Measurements from ENCODE around the gene ADCY1.

The ADCY1 gene

GRCh38 chr7:45658716-45659495 lies 84.7 kb downstream of the ADCY1 start:
- H3K9me3 ChIP-seq (ENCODE audit: control extremely low read depth in 1 of 5, control insufficient read depth in 4 of 5, insufficient read depth in 2 of 5, low read depth in 1 of 5, low read length in 4 of 5): no peaks in the 10 kb centered on the region
- no peaks in the 10 kb centered on the region for H3K27me3 ChIP-seq (replicated peaks in 2 of 5; ENCODE audit: control insufficient read depth in 4 of 5, insufficient read depth in 5 of 5, low read length in 4 of 5)
- DNase-seq: no peak
- CTCF ChIA-PET: no interaction called here
- POLR2A ChIA-PET: no interaction called here
- H3K4me3 ChIP-seq (ENCODE audit: control insufficient read depth in 1 of 7, extremely low read depth in 1 of 7, insufficient read depth in 4 of 7, low read depth in 2 of 7, low read length in 6 of 7): no peak overlapping the region
- no peaks in the 10 kb centered on the region for H3K4me1 ChIP-seq (ENCODE audit: control extremely low read depth in 1 of 4, control insufficient read depth in 4 of 4, insufficient read depth in 4 of 4, low read length in 3 of 4)
- no peak overlapping the region for H3K27ac ChIP-seq (ENCODE audit: insufficient read depth in 1 of 2, low read depth in 1 of 2, low read length in 2 of 2, poor library complexity in 1 of 2, severe bottlenecking in 2 of 2)
- 97% methylated on average over 8 of the region's 16 CpGs for WGBS (ENCODE audit: insufficient coverage)
- H3K36me3 ChIP-seq (ENCODE audit: control insufficient read depth in 4 of 4, insufficient read depth in 4 of 4, low read length in 3 of 4): no peaks in the 10 kb centered on the region

- Histone ChIP-seq H3K36me3 (ENCODE audit: control insufficient read depth in 4 of 4, insufficient read depth in 4 of 4, low read length in 3 of 4) (no peaks in the 10 kb centered on the region), H3K4me1 (ENCODE audit: control extremely low read depth in 1 of 4, control insufficient read depth in 4 of 4, insufficient read depth in 4 of 4, low read length in 3 of 4) (no peaks in the 10 kb centered on the region), H3K4me3 (ENCODE audit: control insufficient read depth in 1 of 7, extremely low read depth in 1 of 7, insufficient read depth in 4 of 7, low read depth in 2 of 7, low read length in 6 of 7) (no peak overlapping the region), H3K27ac (ENCODE audit: insufficient read depth in 1 of 2, low read depth in 1 of 2, low read length in 2 of 2, poor library complexity in 1 of 2, severe bottlenecking in 2 of 2) (no peak overlapping the region), H3K9me3 (ENCODE audit: control extremely low read depth in 1 of 5, control insufficient read depth in 4 of 5, insufficient read depth in 2 of 5, low read depth in 1 of 5, low read length in 4 of 5) (no peaks in the 10 kb centered on the region), H3K27me3 (replicated peaks in 2 of 5; ENCODE audit: control insufficient read depth in 4 of 5, insufficient read depth in 5 of 5, low read length in 4 of 5) (no peaks in the 10 kb centered on the region)
- POLR2A ChIA-PET: no interaction called here
- CTCF ChIA-PET: no interaction called here
- no peak for DNase-seq
- 93% methylated on average over 10 of the region's 10 CpGs for WGBS (ENCODE audit: insufficient coverage)
These were observed 85.5 kb downstream of the ADCY1 start for GRCh38 chr7:45659496-45660139.

GRCh38 chr7:45660201-45660900 lies 86.2 kb downstream of the ADCY1 start:
- H3K9me3 ChIP-seq (ENCODE audit: control extremely low read depth in 1 of 5, control insufficient read depth in 4 of 5, insufficient read depth in 2 of 5, low read depth in 1 of 5, low read length in 4 of 5): no peaks in the 10 kb centered on the region
- H3K27me3 ChIP-seq (replicated peaks in 2 of 5; ENCODE audit: control insufficient read depth in 4 of 5, insufficient read depth in 5 of 5, low read length in 4 of 5): no peaks in the 10 kb centered on the region
- no peaks in the 10 kb centered on the region for H3K4me1 ChIP-seq (ENCODE audit: control extremely low read depth in 1 of 4, control insufficient read depth in 4 of 4, insufficient read depth in 4 of 4, low read length in 3 of 4)
- H3K4me3 ChIP-seq (ENCODE audit: control insufficient read depth in 1 of 7, extremely low read depth in 1 of 7, insufficient read depth in 4 of 7, low read depth in 2 of 7, low read length in 6 of 7): no peak overlapping the region
- POLR2A ChIA-PET: no interaction called here
- no peaks in the 10 kb centered on the region for H3K36me3 ChIP-seq (ENCODE audit: control insufficient read depth in 4 of 4, insufficient read depth in 4 of 4, low read length in 3 of 4)
- CTCF ChIA-PET: no interaction called here
- H3K27ac ChIP-seq (ENCODE audit: insufficient read depth in 1 of 2, low read depth in 1 of 2, low read length in 2 of 2, poor library complexity in 1 of 2, severe bottlenecking in 2 of 2): no peak overlapping the region
- no peak for DNase-seq
- 93% methylated on average over 2 of the region's 6 CpGs for WGBS (ENCODE audit: insufficient coverage)

GRCh38 chr7:45660901-45661211 lies 86.7 kb downstream of the ADCY1 start:
- Histone ChIP-seq H3K36me3 (ENCODE audit: control insufficient read depth in 4 of 4, insufficient read depth in 4 of 4, low read length in 3 of 4) (no peaks in the 10 kb centered on the region), H3K27me3 (replicated peaks in 2 of 5; ENCODE audit: control insufficient read depth in 4 of 5, insufficient read depth in 5 of 5, low read length in 4 of 5) (no peaks in the 10 kb centered on the region), H3K27ac (ENCODE audit: insufficient read depth in 1 of 2, low read depth in 1 of 2, low read length in 2 of 2, poor library complexity in 1 of 2, severe bottlenecking in 2 of 2) (no peak overlapping the region), H3K4me3 (ENCODE audit: control insufficient read depth in 1 of 7, extremely low read depth in 1 of 7, insufficient read depth in 4 of 7, low read depth in 2 of 7, low read length in 6 of 7) (no peak overlapping the region), H3K9me3 (ENCODE audit: control extremely low read depth in 1 of 5, control insufficient read depth in 4 of 5, insufficient read depth in 2 of 5, low read depth in 1 of 5, low read length in 4 of 5) (no peaks in the 10 kb centered on the region), H3K4me1 (ENCODE audit: control extremely low read depth in 1 of 4, control insufficient read depth in 4 of 4, insufficient read depth in 4 of 4, low read length in 3 of 4) (no peaks in the 10 kb centered on the region)
- POLR2A ChIA-PET: no interaction called here
- CTCF ChIA-PET: no interaction called here
- 88% methylated on average over 1 of the region's 1 CpG for WGBS (ENCODE audit: insufficient coverage)
- DNase-seq: no peak

- WGBS (ENCODE audit: insufficient coverage): 93% methylated on average over 12 of the region's 16 CpGs
- ChIA-PET POLR2A (no interaction called here), CTCF (interaction anchor here (0.8 to 1.1 kb wide), 2 partner anchors 10 to 100 kb away, joined by 3 to 5 read pairs; no protein-coding TSS in a partner anchor)
- Histone ChIP-seq H3K27ac (ENCODE audit: insufficient read depth in 1 of 2, low read depth in 1 of 2, low read length in 2 of 2, poor library complexity in 1 of 2, severe bottlenecking in 2 of 2) (no peak overlapping the region), H3K4me3 (ENCODE audit: control insufficient read depth in 1 of 7, extremely low read depth in 1 of 7, insufficient read depth in 4 of 7, low read depth in 2 of 7, low read length in 6 of 7) (no peak overlapping the region), H3K36me3 (ENCODE audit: control insufficient read depth in 4 of 4, insufficient read depth in 4 of 4, low read length in 3 of 4) (no peaks in the 10 kb centered on the region), H3K27me3 (replicated peaks in 2 of 5; ENCODE audit: control insufficient read depth in 4 of 5, insufficient read depth in 5 of 5, low read length in 4 of 5) (no peaks in the 10 kb centered on the region), H3K4me1 (ENCODE audit: control extremely low read depth in 1 of 4, control insufficient read depth in 4 of 4, insufficient read depth in 4 of 4, low read length in 3 of 4) (no peaks in the 10 kb centered on the region), H3K9me3 (ENCODE audit: control extremely low read depth in 1 of 5, control insufficient read depth in 4 of 5, insufficient read depth in 2 of 5, low read depth in 1 of 5, low read length in 4 of 5) (no peaks in the 10 kb centered on the region)
- no peak for DNase-seq
These were observed 87.3 kb downstream of the ADCY1 start for GRCh38 chr7:45661302-45661995.

- Histone ChIP-seq H3K27ac (ENCODE audit: insufficient read depth in 1 of 2, low read depth in 1 of 2, low read length in 2 of 2, poor library complexity in 1 of 2, severe bottlenecking in 2 of 2) (no peak overlapping the region), H3K27me3 (replicated peaks in 2 of 5; ENCODE audit: control insufficient read depth in 4 of 5, insufficient read depth in 5 of 5, low read length in 4 of 5) (no peaks in the 10 kb centered on the region), H3K4me1 (ENCODE audit: control extremely low read depth in 1 of 4, control insufficient read depth in 4 of 4, insufficient read depth in 4 of 4, low read length in 3 of 4) (no peaks in the 10 kb centered on the region), H3K36me3 (ENCODE audit: control insufficient read depth in 4 of 4, insufficient read depth in 4 of 4, low read length in 3 of 4) (no peaks in the 10 kb centered on the region), H3K9me3 (ENCODE audit: control extremely low read depth in 1 of 5, control insufficient read depth in 4 of 5, insufficient read depth in 2 of 5, low read depth in 1 of 5, low read length in 4 of 5) (no peaks in the 10 kb centered on the region), H3K4me3 (ENCODE audit: control insufficient read depth in 1 of 7, extremely low read depth in 1 of 7, insufficient read depth in 4 of 7, low read depth in 2 of 7, low read length in 6 of 7) (no peak overlapping the region)
- no peak for DNase-seq
- CTCF ChIA-PET: interaction anchor here (0.8 to 1.1 kb wide), 2 partner anchors 9 to 101 kb away, joined by 3 to 5 read pairs; no protein-coding TSS in a partner anchor
- POLR2A ChIA-PET: no interaction called here
- 95% methylated on average over 6 of the region's 6 CpGs for WGBS (ENCODE audit: insufficient coverage)
These were observed 87.8 kb downstream of the ADCY1 start for GRCh38 chr7:45662018-45662417.
